ENCODE results near the gene NRXN2. TPM values are rescaled to one million over a fixed set of nuclear protein-coding genes. Genes with fewer than 3 reads are reported as not detected.

NRXN2 gene
- total RNA-seq, 1 experiment from 2014 or later, result 0.15 TPM

- BruUV-seq (replicated peaks), result no TSS peak
- POLR2A ChIA-PET, result no interaction called here
- TF ChIP-seq TCF7L2 (IDR thresholded peaks at IDR 0.05; ENCODE audit: low read depth, low read length) (no peak), SIN3A (IDR thresholded peaks at IDR 0.05; ENCODE audit: borderline replicate concordance, insufficient read depth, low read depth, low read length) (no peak), CTCF (IDR thresholded peaks at IDR 0.05) (no peak), POLR2AphosphoS5 (IDR thresholded peaks at IDR 0.05; ENCODE audit: low read depth, low read length) (no peak)
- TF ChIP-seq, protein P1, sequence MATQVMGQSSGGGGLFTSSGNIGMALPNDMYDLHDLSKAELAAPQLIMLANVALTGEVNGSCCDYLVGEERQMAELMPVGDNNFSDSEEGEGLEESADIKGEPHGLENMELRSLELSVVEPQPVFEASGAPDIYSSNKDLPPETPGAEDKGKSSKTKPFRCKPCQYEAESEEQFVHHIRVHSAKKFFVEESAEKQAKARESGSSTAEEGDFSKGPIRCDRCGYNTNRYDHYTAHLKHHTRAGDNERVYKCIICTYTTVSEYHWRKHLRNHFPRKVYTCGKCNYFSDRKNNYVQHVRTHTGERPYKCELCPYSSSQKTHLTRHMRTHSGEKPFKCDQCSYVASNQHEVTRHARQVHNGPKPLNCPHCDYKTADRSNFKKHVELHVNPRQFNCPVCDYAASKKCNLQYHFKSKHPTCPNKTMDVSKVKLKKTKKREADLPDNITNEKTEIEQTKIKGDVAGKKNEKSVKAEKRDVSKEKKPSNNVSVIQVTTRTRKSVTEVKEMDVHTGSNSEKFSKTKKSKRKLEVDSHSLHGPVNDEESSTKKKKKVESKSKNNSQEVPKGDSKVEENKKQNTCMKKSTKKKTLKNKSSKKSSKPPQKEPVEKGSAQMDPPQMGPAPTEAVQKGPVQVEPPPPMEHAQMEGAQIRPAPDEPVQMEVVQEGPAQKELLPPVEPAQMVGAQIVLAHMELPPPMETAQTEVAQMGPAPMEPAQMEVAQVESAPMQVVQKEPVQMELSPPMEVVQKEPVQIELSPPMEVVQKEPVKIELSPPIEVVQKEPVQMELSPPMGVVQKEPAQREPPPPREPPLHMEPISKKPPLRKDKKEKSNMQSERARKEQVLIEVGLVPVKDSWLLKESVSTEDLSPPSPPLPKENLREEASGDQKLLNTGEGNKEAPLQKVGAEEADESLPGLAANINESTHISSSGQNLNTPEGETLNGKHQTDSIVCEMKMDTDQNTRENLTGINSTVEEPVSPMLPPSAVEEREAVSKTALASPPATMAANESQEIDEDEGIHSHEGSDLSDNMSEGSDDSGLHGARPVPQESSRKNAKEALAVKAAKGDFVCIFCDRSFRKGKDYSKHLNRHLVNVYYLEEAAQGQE (IDR thresholded peaks at IDR 0.05; ENCODE audit: insufficient read depth in 1 of 2, low read depth in 2 of 2, low read length in 1 of 2), result no peak
- in situ Hi-C loops (cut with HindIII; ENCODE audit: low pct_unique_long_range_greater_than_20kb, low sequenced_read_pairs) (no loop called here), intact Hi-C loops (cut with micrococcal nuclease; ENCODE audit: unreplicated experiment) (no loop called here)
- no peaks in the 10 kb centered on the region for H3K27me3 ChIP-seq (ENCODE audit: control insufficient read depth, insufficient read depth, low read length)
- H3K4me1 ChIP-seq (ENCODE audit: control insufficient read depth, insufficient read depth, low read length), result 0 out of 2 replicates have a peak, but pooled peaks cover 9% of the 10 kb centered on the region
- H3K4me3 ChIP-seq (ENCODE audit: low read depth in 2 of 2, low read length in 2 of 2), result no peak overlapping the region
- CTCF ChIA-PET, result no interaction called here
- no peaks in the 10 kb centered on the region for H3K9me3 ChIP-seq (ENCODE audit: control insufficient read depth, insufficient read depth, low read depth, low read length)
- DNase-seq (ENCODE audit: low read depth, low spot score) (no peak), ATAC-seq (no peak)
- no peaks in the 10 kb centered on the region for H3K36me3 ChIP-seq (ENCODE audit: control insufficient read depth, insufficient read depth, low read length)
- H3K27ac ChIP-seq (ENCODE audit: low read length), result no peak overlapping the region
Measured at GRCh38 chr11:64568584-64569140, 154.3 kb downstream of the NRXN2 start.

- Histone ChIP-seq H3K4me3 (ENCODE audit: low read depth in 2 of 2, low read length in 2 of 2) (no peak overlapping the region), H3K27ac (ENCODE audit: low read length) (no peak overlapping the region), H3K36me3 (ENCODE audit: control insufficient read depth, insufficient read depth, low read length) (no peaks in the 10 kb centered on the region), H3K9me3 (ENCODE audit: control insufficient read depth, insufficient read depth, low read depth, low read length) (no peaks in the 10 kb centered on the region), H3K4me1 (ENCODE audit: control insufficient read depth, insufficient read depth, low read length) (0 out of 2 replicates have a peak, but pooled peaks cover 9% of the 10 kb centered on the region), H3K27me3 (ENCODE audit: control insufficient read depth, insufficient read depth, low read length) (no peaks in the 10 kb centered on the region)
- in situ Hi-C loops (cut with HindIII; ENCODE audit: low pct_unique_long_range_greater_than_20kb, low sequenced_read_pairs) (no loop called here), intact Hi-C loops (cut with micrococcal nuclease; ENCODE audit: unreplicated experiment) (no loop called here)
- TF ChIP-seq TCF7L2 (IDR thresholded peaks at IDR 0.05; ENCODE audit: low read depth, low read length) (no peak), CTCF (IDR thresholded peaks at IDR 0.05) (no peak), POLR2AphosphoS5 (IDR thresholded peaks at IDR 0.05; ENCODE audit: low read depth, low read length) (no peak), SIN3A (IDR thresholded peaks at IDR 0.05; ENCODE audit: borderline replicate concordance, insufficient read depth, low read depth, low read length) (no peak)
- TF ChIP-seq, protein P1 (IDR thresholded peaks at IDR 0.05; ENCODE audit: insufficient read depth in 1 of 2, low read depth in 2 of 2, low read length in 1 of 2), result no peak
- ATAC-seq (no peak), DNase-seq (ENCODE audit: low read depth, low spot score) (no peak)
- BruUV-seq (replicated peaks), result no TSS peak
- ChIA-PET POLR2A (no interaction called here), CTCF (no interaction called here)
Measured at GRCh38 chr11:64568041-64568571, 154.9 kb downstream of the NRXN2 start.
